GM21423 (cell line): Measurements from ENCODE around the gene SESN1.
A peak's percentile ranks its signal among the peaks of the same experiment; 100 is the strongest.
"Not testable (repeated sequence)": the region's sequence is repeated elsewhere in the genome, so short reads cannot be mapped to it uniquely, and the experiment has no call there.

Experiments
- ATAC-seq: cut with Tn5 transposase; IDR thresholded peaks from one replicate; pipeline ENCODE4 v1.9.1; 2021; ENCODE audit warnings: mild to moderate bottlenecking, moderate library complexity; ENCODE audit not compliant: unreplicated experiment

Gene SESN1

DNA sequence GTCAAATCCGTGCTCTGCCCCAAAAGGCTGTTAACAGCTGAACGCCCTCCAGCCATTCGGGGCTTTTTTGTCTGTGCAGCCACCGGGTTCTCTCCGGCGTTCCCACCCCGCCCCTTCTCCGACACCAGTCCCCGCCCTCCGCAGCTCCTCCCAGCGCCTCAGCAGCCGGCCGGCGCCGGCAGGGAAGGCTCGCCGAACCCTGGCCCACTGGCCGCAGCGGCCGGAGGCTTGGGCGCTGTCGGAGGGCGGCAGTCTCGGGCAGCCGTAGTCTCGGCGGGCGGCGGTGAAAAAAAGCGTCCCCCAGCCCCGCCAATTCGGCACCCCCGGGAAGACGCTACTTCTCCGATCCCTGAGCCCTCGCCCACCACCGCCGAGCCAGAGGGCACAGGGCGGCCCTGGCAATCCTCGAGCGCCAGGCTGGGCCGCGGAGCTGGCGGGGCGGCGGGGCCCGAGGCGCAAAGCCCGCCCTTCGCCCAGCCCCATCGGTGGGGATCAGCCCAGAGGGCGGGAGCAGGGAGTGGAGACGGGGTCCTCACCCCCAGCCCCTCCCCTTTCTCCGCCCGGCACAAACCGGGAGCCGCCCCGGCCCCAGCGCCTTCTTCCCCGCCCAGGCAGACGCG lies at the start of gene SESN1:
Gene SESN1, minus strand, starts transcription at position 431 of the 620 bp plus-strand sequence. CDS start 773 bp downstream, outside the sequence.
- peak; percentile 61 for ATAC-seq

- ATAC-seq, result no peak
These were observed 48.5 kb upstream of the SESN1 start for GRCh38 chr6:109143191-109143590.

DNA sequence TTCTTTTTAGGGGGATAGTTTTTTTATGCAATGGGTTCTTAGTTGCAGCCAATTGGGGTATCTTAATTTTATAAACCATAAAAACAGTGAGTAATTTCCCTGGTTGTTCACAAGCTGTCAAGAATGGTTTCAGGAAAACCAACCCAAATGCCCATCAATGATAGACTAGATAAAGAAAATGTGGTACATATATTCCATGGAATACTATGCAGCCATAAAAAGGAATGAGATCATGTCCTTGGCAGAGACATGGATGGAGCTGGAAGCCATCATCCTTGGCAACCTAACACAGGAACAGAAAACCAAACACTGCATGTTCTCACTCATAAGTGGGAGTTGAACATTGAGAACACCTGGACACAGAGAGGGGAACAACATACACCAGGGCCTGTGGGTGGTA lies 47.4 kb upstream of the SESN1 start:
- ATAC-seq, result not testable (repeated sequence)

GRCh38 chr6:109139109-109139508 lies 44.5 kb upstream of the SESN1 start:
- ATAC-seq, result no peak

- ATAC-seq, result not testable (repeated sequence)
These were observed 41.9 kb upstream of the SESN1 start for GRCh38 chr6:109136530-109136929.

- ATAC-seq, result not testable (repeated sequence)
These were observed 41.4 kb upstream of the SESN1 start for GRCh38 chr6:109136039-109136438.

DNA sequence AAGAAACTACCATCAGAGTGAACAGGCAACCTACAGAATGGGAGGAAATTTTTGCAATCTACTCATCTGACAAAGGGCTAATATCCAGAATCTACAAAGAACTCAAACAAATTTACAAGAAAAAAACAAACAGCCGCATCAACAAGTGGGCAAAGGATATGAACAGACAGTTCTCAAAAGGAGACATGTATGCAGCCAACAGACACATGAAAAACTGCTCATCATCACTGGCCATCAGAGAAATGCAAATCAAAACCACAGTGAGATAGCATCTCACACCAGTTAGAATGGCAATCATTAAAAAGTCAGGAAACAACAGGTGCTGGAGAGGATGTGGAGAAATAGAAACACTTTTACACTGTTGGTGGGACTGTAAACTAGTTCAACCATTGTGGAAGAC lies 41.0 kb upstream of the SESN1 start:
- not testable (repeated sequence) for ATAC-seq

DNA sequence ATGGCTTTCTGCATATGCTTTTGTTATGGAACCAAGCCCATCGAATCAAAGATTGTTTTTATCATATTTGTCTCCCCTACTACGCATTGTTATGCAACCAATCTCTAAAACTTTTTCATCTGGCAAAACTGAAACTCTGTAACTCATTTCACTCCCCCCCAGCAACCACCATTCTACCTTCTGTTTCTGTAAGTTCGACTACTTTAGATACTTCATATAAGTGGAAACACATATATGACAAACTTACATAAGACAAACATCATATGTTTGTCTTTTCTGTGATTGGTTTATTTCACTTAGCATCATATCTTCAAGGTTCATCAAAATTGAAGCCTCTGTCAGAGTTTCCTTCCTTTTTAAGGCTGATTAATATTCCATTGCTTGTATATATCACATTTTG lies 35.4 kb upstream of the SESN1 start:
- no peak for ATAC-seq

- no peak for ATAC-seq
These were observed 30.9 kb upstream of the SESN1 start for GRCh38 chr6:109125504-109125903.

GRCh38 chr6:109124219-109124618 lies 29.6 kb upstream of the SESN1 start:
- ATAC-seq, result no peak

- no peak for ATAC-seq
These were observed 26.8 kb upstream of the SESN1 start for GRCh38 chr6:109121411-109121810.

DNA sequence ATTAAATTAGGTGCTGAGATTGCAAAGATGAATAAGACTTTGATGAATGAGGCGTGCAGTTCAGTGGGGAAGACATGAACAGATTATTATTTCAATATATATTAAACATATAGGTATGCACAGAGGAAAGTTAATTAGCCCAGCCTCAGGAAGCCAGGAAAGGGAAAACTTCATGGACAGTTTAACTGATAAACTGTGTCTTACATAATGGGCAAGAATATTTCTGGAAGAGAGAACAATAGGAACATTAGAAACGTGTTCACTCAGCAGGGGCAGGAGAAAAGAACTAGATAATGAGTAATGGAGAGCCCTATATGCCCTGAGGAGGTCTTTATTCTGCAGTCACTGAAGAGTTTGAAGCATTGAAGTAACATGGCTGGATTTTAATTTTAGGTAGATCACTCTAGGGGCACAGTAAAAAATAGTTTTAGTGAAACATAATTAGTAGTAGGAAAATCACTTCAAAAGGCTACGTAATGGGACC lies 24.3 kb upstream of the SESN1 start:
- ATAC-seq, result no peak

DNA sequence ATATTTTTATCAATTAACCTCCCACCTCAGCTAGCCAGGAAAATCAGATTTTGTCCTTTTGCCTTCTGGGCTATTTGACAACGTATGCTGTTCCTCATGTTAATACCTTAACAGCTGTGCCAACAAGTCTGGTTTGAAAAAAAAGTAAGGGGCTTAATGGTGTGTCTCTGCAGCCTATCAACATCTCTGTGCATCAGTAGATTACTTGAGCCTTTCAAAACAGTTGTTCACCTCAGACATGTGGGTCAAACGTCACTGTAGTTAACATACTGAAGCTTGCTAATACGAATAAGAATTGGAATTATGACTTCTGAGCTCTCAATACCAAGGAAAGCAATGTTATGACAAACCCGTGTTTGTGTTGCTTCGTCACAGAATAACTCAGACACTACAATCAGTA lies 23.7 kb upstream of the SESN1 start:
- no peak for ATAC-seq

DNA sequence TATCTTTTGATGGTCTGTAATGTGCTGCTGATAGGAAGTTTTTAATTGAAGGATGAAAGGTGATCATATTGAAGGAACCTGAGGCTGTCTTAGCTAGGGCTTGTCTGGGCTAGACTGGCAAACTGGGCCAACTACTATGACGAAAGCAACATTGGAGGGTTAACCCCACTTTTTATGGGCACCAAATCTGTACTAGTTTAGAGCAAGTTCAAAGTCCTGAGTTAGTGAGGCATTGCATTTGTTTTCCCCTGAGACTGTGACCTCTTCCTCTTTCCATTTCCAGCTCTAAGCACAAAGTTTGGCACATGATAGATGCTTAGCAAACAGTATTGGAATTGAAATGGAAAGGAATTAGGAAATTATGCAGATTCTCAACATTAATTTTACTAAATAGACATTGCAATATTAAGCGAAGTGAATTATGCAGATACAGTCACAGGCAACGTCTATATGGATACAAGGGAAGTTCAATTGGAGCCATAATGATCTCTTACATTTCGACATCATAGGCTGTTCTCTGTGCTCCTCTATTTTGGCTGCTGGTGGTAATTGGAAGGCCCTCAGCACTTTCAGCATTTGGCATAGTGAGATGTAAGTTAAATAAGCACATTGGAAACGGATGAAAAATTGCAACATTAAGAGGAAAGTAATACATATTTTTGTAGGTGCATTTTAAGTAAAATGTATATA lies 22.8 kb upstream of the SESN1 start:
- ATAC-seq, result peak; percentile 74

GRCh38 chr6:109112663-109113062 lies 18.0 kb upstream of the SESN1 start:
- not testable (repeated sequence) for ATAC-seq

- ATAC-seq, result not testable (repeated sequence)
These were observed 15.0 kb upstream of the SESN1 start for GRCh38 chr6:109109663-109110062.

GRCh38 chr6:109105681-109106080 lies 11.0 kb upstream of the SESN1 start:
- ATAC-seq, result no peak

DNA sequence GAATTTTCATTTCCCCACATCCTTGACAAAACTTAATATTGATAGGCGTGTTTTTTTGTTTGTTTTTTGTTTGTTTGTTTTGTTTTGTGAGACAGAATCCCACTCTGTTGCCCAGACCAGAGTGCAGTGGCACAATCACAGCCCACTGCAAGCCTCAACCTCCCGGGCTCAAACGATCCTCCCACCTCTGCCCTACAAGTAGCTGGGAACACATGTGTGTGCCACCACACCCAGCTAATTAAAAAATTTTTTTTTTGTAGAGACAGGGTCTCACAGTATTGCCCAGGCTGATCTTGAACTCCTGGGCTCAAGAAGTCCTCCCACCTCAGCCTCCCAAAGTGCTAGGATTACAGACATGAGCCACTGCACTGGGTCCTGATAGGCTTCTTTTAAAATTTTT lies 9.9 kb upstream of the SESN1 start:
- no peak for ATAC-seq

DNA sequence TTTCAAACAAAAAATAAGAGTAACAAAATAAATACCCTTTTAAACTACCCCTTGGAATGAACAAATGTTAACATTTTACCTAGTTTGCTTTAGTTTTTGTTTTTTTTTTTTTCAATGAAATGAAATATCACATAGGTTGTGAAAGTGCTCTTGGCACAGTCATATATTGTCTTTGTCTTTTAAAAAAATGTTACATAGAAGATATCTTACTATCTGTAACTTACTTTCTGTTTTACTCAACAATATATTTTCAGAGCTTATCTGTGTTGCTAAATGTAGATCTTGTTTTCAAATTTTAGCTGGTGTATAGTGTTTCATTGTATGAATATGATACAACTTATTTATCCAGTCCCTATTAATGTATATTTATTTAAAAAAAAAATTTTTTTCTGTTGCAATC lies 9.3 kb upstream of the SESN1 start:
- ATAC-seq, result no peak

DNA sequence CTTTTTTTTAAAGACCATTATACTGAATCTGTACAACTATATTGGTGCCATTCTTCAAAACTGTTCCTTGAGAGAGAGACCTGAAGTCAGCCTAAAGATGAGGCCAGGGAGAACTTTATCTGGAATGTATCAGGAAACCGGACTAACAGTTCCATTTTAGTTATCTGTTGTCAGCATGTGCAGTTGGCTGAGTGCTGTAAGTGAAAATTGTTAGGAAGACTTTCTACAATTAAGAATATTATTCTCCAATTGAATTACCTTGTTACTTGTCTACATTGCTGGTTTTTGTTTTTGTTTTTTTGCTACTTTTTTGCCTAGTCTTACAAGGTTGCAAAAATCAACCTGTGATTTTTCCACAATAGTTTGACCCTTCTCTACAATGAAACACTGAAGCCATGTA lies 8.1 kb upstream of the SESN1 start:
- no peak for ATAC-seq

DNA sequence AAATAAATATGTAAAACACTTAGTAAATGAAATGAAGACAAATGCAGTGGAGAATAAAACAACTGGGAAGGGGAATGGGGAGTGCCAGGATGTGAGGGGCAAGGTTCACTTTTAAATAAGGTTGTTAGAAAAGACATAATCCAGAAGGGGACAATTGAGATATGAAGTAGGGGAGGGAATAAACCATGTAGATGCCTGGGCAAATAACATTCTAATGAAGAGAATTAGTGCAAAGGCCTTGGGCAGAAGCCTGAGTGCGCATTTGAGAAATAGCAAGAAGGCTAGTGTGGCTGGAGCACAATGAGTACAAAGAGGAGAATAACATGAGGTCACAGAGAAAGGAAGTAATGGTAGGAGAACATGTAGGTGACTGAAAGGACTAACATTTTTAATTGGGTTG lies 3.0 kb upstream of the SESN1 start:
- ATAC-seq, result no peak

GRCh38 chr6:109096208-109096607 lies 1.6 kb upstream of the SESN1 start:
- no peak for ATAC-seq

- ATAC-seq, result no peak
These were observed 1.1 kb upstream of the SESN1 start for GRCh38 chr6:109095835-109096084.
